ENCODE data around the gene LMAN1L.

LMAN1L gene

DNA sequence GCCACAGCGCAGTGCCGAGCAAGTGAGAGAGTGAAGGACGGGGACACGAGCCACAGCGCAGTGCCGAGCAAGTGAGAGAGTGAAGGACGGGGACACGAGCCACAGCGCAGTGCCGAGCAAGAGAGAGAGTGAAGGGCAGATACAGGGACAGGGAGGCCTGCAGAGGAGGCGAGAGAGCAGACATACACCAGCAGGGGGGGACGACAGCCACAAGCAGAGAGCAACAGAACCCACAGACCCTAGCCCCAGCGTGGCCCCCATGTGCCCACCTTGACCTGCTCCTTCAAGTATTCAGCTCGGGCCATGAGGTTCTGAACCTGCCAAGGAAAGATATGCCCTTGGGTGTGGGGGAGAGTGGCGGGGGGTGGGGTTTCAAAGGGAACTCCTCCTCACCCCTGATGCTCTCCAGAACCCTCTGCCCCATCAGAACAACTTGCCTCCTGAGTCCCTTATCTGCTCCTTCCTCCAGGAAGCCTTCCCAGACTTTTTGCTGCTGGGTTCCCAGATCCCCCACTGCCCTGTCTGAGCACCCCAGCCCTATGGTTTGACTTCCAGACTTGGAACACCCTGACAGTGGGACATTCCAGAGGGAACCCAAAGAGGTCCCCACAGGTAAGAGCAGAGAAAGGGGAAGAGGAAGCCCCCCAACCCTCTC lies 25.0 kb downstream of the LMAN1L start:
- no peak overlapping the region for H3K4me3 ChIP-seq (replicated peaks in 1 of 2; ENCODE audit: low read depth in 2 of 2, low read length in 2 of 2)
- no peak for DNase-seq (ENCODE audit: low read depth in 2 of 2)
- TF ChIP-seq, protein P1, sequence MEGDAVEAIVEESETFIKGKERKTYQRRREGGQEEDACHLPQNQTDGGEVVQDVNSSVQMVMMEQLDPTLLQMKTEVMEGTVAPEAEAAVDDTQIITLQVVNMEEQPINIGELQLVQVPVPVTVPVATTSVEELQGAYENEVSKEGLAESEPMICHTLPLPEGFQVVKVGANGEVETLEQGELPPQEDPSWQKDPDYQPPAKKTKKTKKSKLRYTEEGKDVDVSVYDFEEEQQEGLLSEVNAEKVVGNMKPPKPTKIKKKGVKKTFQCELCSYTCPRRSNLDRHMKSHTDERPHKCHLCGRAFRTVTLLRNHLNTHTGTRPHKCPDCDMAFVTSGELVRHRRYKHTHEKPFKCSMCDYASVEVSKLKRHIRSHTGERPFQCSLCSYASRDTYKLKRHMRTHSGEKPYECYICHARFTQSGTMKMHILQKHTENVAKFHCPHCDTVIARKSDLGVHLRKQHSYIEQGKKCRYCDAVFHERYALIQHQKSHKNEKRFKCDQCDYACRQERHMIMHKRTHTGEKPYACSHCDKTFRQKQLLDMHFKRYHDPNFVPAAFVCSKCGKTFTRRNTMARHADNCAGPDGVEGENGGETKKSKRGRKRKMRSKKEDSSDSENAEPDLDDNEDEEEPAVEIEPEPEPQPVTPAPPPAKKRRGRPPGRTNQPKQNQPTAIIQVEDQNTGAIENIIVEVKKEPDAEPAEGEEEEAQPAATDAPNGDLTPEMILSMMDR (IDR thresholded peaks at IDR 0.05; ENCODE audit: low read depth, low read length), result no peak

DNA sequence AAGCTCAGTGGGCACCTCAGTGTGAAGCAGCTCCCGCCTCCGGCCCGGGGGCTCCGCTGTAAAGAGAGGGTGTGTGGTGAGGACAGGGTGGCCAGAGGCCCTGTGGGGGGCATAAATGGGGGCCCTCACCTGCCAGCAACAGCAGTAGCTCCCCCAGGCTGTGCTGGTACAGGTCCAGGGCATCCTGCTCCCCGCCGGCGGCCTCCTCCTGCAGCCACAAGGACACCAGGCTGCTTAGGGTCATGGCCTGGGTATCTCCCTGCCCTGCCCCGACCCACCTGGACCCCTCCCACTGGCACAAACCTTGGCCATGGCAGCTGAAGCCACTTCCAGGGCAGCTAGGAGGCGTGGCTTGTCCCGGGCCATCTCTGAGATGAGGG lies 25.5 kb downstream of the LMAN1L start:
- H3K4me3 ChIP-seq (replicated peaks in 1 of 2; ENCODE audit: low read depth in 2 of 2, low read length in 2 of 2), result no peak overlapping the region
- DNase-seq (ENCODE audit: low read depth in 2 of 2), result no peak
- TF ChIP-seq, protein P1 (IDR thresholded peaks at IDR 0.05; ENCODE audit: low read depth, low read length), result no peak

DNA sequence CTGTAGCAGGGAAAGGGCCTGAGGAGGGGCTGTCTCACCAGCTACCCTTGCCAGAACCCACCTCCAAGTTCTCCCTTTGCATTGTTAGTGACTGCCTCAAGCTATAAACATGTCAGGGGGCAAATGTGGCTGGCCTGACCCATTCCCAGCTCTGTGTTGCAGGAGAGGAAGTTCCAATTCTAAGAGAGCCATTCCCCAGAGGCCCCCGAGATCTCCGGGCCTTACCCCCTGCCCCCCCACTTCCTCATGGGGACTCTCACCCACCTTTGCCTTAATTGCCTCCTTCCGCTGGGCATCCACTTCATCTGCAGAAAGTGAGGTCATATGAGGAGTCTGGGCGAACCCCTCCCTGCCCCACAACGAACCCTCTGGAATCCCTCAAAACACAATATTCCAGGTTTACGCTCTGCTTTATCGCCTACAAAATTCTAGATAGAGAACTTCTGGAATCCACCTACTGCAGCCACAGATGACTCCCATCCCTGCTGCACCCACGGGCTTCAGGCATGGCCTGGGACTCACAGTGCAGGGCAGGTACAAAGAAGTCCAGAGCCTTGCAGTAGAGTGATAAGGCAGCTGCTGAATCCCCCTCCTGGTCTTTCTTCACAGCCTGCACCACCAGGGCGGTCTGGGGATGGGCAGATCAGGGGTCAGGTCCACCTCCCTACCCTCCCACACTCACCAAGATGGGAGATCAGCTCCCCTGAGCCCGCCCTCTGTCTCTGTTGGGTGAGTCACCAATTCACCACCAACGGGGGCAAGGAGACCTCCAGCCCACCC lies 26.3 kb downstream of the LMAN1L start:
- no peak overlapping the region for H3K4me3 ChIP-seq (replicated peaks in 1 of 2; ENCODE audit: low read depth in 2 of 2, low read length in 2 of 2)
- TF ChIP-seq, protein P1 (IDR thresholded peaks at IDR 0.05; ENCODE audit: low read depth, low read length), result no peak
- DNase-seq (ENCODE audit: low read depth in 2 of 2), result no peak

DNA sequence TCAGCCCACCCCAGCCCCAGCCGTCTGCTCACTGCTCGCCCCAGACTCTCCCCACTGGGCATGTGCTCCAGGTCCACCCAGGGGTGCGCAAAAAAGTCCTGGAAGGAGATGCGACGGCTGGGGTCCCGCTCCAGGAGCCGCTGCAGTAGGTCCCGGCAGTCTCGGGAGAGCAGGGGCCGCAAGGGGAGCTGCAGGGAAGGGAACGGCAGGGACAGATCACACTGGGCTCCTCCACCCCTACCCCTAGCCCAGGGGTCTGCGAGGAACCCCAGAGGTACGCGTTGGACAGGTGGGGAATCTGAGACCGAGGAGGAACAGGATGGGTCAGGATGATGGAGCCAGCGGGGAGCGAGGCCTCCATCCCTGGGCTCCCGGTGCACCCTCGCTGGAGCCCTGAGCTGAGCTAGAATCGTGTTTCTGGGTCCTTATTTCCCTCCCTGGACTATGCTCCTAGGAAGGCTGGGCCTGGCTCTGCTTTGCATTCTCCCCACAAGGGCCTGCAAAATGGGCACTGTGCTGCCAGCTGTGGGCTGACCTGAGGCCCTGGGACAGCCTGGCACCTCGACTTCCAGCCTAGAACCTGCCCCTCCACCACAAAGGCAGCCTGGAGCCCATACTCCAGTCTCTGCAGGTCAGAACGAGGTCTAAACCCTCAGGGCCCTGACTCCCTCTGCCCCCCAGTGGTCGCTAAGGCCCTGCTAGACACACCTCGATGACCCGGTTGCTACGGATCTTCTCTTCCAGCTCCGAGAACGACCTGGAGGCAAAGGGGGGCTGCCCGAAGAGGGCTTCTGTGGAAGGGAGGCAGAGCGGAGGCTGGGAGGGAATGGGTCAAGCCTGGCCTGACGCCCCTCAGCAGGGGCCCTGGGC lies 27.1 kb downstream of the LMAN1L start:
- TF ChIP-seq, protein P1 (IDR thresholded peaks at IDR 0.05; ENCODE audit: low read depth, low read length), result peak; percentile 5
- no peak overlapping the region for H3K4me3 ChIP-seq (replicated peaks in 1 of 2; ENCODE audit: low read depth in 2 of 2, low read length in 2 of 2)
- DNase-seq (ENCODE audit: low read depth in 2 of 2), result no peak

DNA sequence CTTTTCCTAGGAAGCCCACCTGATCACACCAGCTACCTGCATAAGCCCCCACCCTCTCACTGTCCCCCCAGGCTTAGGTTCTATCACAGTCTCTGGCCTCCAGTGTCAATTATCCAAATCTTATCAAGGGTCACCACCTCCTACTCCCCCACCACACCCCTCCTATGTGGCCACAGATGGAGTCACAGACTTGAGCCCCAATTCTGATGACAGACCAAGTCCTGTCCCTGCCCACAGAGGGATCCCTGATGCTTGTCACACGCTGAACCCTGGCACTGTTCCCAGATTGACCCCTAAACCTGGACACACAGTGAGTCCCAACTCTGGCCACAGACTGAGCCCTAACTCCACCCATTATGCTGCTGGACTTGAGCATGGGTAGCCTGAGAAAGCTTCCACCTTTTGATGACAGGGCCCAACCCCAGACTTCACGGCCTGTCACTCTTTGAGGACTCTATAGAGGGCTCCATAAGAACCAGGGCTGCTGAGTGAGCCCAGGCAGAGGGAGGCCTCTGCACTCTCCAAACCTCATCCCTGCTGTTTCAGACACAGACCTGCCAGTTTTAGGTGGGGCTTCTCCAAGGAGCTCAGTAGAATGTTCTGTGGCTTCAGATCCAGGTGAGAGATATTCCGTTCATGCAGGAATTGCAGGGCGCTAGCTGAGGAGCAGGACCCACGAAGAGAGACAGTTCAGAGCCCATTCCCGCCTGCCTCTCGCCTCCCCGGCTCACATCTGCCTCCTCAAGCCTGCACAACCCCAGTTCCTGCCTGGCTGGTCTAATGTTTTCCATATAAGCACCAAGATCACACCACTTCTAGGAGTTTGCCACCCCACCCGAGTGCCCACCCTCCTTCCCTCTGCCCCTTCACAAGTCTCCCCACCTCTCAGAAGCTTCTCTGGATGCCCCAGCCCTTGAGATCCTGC lies 28.5 kb downstream of the LMAN1L start:
- TF ChIP-seq, protein P1 (IDR thresholded peaks at IDR 0.05; ENCODE audit: low read depth, low read length), result no peak
- H3K4me3 ChIP-seq (replicated peaks in 1 of 2; ENCODE audit: low read depth in 2 of 2, low read length in 2 of 2), result no peak overlapping the region
- DNase-seq (ENCODE audit: low read depth in 2 of 2), result no peak

DNA sequence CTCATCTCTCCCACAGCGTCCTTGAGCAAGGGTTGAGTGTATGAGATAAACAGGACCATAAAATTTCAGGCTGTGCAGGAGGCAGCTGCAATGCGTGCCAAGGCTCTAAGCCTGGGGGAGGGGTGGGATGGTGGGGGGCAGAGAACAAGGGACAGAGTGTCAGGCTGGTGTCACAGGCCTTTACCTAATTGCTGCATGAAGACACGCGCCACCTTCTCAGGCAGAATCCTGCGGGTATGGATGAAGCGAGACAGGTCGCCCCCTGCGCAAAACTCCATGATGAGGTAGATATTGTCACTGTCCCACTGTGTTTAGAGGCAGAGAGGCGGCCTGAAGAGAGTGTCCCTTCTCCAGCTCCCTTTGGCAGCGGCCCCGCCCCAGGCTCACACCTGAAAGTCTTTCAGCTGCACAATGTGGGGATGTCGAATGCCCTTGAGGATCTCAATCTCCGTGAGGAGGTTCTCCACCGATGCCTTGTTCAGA lies 29.3 kb downstream of the LMAN1L start:
- DNase-seq (ENCODE audit: low read depth in 2 of 2), result no peak
- peak overlapping the region; percentile 79 to 90 for H3K4me3 ChIP-seq (replicated peaks in 1 of 2; ENCODE audit: low read depth in 2 of 2, low read length in 2 of 2)
- TF ChIP-seq, protein P1 (IDR thresholded peaks at IDR 0.05; ENCODE audit: low read depth, low read length), result no peak

All from cardiac fibroblast (primary cell).